LNCAP (cell line): ENCODE data around the gene BHLHE23.

Source experiments
- CTCF ChIP-seq: fragments of 450-650 bp; IDR thresholded peaks from 2 replicates; pipeline ENCODE4 v1.5.1; 2017; ENCODE audit warnings: mild to moderate bottlenecking

BHLHE23 gene

DNA sequence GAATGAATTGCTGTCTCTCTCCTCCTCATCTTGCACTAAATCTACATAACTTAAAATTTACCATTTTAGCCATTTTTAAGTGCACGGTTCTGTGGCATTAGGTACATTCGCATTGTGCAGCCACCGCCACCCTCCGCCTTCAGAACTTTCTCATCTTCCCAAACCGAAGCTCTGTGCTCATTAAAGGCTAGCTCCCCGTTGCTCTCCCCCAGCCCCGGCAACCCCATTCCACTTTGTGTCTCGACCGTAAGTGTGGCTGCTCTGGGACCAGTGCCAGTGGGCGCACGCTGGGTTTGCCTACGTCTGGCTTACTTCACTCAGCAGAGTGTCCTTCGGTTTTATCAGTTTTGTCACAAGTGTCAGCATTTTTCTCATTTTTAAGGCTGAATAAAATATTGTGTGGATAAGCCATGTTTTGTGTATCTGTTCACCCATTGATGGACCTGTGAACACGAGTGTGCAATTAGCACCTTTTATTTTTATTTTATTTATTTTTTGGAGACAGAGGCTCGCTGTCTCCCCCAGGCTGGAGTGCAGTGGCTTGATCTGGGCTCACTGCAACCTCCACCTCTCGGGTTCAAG lies 37.5 kb downstream of the BHLHE23 start:
- TF ChIP-seq CTCF = no peak

- no peak for TF ChIP-seq CTCF
Measured at GRCh38 chr20:62968378-62969178, 38.2 kb downstream of the BHLHE23 start.

DNA sequence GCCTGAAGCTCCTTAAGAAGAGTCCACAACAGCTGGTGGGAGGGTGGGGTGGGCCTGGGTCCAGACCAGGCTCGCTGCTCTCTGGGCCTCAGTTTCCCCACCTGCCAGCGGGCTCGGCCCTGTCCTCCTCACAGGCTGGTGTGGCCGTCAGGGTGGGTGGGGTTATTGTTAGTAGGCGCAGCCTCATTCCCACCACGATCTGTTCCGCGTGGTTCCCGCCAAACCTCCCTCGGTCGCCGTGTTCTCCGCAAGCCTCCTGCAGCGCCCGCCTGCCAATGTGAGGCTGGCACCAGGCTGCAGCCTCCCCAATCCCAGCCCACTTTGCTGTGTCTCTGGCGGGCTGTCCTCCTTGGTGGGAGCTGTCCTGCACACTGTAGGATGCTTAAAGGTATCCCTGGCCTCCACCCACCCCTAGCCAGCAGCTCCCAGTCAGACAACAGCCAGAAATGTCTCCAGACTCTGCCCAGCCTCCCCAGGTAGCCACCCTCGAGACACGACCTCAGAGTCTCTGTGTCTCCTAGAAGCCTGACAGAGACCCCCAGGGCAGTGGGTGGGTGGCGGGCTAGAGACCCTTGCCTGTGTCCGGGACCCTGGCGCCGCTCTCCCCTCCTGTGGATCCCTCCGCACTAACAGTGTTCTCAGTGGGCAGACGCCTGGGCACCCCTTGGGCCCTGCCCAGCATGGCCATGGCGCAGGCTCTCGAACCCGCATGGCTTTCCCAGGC lies 39.0 kb downstream of the BHLHE23 start:
- TF ChIP-seq CTCF = no peak

- TF ChIP-seq CTCF = no peak
Measured at GRCh38 chr20:62967149-62967501, 39.6 kb downstream of the BHLHE23 start.

GRCh38 chr20:62966212-62967148 lies 40.3 kb downstream of the BHLHE23 start:
- TF ChIP-seq CTCF = no peak

DNA sequence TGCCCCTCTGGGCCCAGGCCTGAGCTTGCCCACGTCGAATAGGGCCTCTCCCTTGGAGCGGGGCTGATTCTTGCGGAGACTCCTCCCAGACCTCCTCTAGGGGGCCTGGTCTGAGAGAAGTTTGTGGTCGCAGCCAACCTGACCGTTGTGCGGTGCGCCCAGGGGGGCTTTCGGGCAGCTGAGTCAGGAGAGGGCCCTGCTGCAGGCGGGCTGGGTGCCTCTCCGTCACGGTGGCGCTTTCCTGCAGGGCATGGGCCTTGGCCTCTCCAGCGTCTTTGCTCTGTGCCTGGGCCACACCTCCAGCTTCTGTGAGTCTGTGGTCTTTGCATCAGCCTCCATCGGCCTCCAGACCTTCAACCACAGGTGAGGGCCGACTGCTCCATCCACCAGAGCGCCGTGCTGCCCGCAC lies 41.4 kb downstream of the BHLHE23 start:
- no peak for TF ChIP-seq CTCF

DNA sequence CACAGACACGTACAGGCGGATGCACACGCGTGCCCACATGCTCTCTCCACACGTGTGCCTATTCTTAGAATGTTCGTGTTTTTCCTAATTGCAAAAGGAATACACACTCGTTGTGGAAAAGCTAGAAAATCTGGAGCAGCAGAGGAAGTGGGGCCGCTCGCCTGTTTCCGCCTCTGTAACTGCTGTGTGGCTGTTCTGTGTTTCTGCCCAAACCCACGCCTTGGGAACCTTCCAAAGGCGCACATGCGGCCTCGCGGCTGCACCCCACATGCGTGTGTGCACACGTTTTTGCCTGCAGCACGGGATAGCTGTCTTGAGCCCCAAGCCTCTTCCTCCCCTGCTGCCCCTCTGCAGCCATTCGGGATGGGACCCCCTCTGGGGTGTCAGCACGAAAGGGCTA lies 42.1 kb downstream of the BHLHE23 start:
- TF ChIP-seq CTCF = no peak
